ENCODE data around the gene PIK3AP1. TPM values are rescaled to one million over a fixed set of nuclear protein-coding genes. Genes with fewer than 3 reads are reported as not detected.

The PIK3AP1 gene
- total RNA-seq, 3 donors from 2014 or later, result 9.8 to 26.9 (median 14.2) TPM

- intact Hi-C loops (cut with DNase I; ENCODE audit: low total_unique reads), result no loop called here
- no peak for TF ChIP-seq POLR2AphosphoS5 (IDR thresholded peaks at IDR 0.05)
- TF ChIP-seq CTCF (IDR thresholded peaks at IDR 0.05), result no peak
- TF ChIP-seq POLR2A (IDR thresholded peaks at IDR 0.05), result no peak
- Histone ChIP-seq H3K4me3 (no peak overlapping the region), H3K9me3 (no peaks in the 10 kb centered on the region), H3K27ac (no peak overlapping the region), H3K27me3 (no peaks in the 10 kb centered on the region), H3K4me1 (peaks cover 0 to 7% of the 10 kb centered on the region in 2 donors), H3K36me3 (no peaks in the 10 kb centered on the region)
- DNase-seq (ENCODE audit: low spot score in 2 of 2), result no peak
Observed at GRCh38 chr10:96622013-96622787, 98.1 kb downstream of the PIK3AP1 start.

- Histone ChIP-seq H3K4me1 (peaks cover 0 to 7% of the 10 kb centered on the region in 2 donors), H3K27me3 (no peaks in the 10 kb centered on the region), H3K4me3 (no peak overlapping the region), H3K27ac (no peak overlapping the region), H3K9me3 (no peaks in the 10 kb centered on the region), H3K36me3 (no peaks in the 10 kb centered on the region)
- DNase-seq (ENCODE audit: low spot score in 2 of 2), result no peak
- TF ChIP-seq CTCF (IDR thresholded peaks at IDR 0.05), result no peak
- no peak for TF ChIP-seq POLR2A (IDR thresholded peaks at IDR 0.05)
- TF ChIP-seq POLR2AphosphoS5 (IDR thresholded peaks at IDR 0.05), result no peak
- intact Hi-C loops (cut with DNase I; ENCODE audit: low total_unique reads), result no loop called here
Observed at GRCh38 chr10:96619796-96620773, 100.2 kb downstream of the PIK3AP1 start.

- Histone ChIP-seq H3K4me3 (no peak overlapping the region), H3K9me3 (no peaks in the 10 kb centered on the region), H3K4me1 (peaks cover 0 to 7% of the 10 kb centered on the region in 2 donors), H3K27ac (no peak overlapping the region), H3K36me3 (no peaks in the 10 kb centered on the region), H3K27me3 (no peaks in the 10 kb centered on the region)
- no peak for TF ChIP-seq CTCF (IDR thresholded peaks at IDR 0.05)
- TF ChIP-seq POLR2AphosphoS5 (IDR thresholded peaks at IDR 0.05), result no peak
- TF ChIP-seq POLR2A (IDR thresholded peaks at IDR 0.05), result no peak
- intact Hi-C loops (cut with DNase I; ENCODE audit: low total_unique reads), result no loop called here
- DNase-seq (ENCODE audit: low spot score in 2 of 2), result no peak
Observed at GRCh38 chr10:96619120-96619519, 101.2 kb downstream of the PIK3AP1 start.

GRCh38 chr10:96618653-96619052 lies 101.7 kb downstream of the PIK3AP1 start:
- Histone ChIP-seq H3K36me3 (no peaks in the 10 kb centered on the region), H3K4me1 (peaks cover 0 to 7% of the 10 kb centered on the region in 2 donors), H3K27ac (no peak overlapping the region), H3K27me3 (no peaks in the 10 kb centered on the region), H3K9me3 (no peaks in the 10 kb centered on the region), H3K4me3 (no peak overlapping the region)
- TF ChIP-seq POLR2A (IDR thresholded peaks at IDR 0.05) (no peak), POLR2AphosphoS5 (IDR thresholded peaks at IDR 0.05) (no peak)
- no peak for DNase-seq (ENCODE audit: low spot score in 2 of 2)
- intact Hi-C loops (cut with DNase I; ENCODE audit: low total_unique reads), result no loop called here

- Histone ChIP-seq H3K4me1 (peaks cover 0 to 7% of the 10 kb centered on the region in 2 donors), H3K4me3 (no peak overlapping the region), H3K9me3 (no peaks in the 10 kb centered on the region), H3K27ac (no peak overlapping the region), H3K36me3 (no peaks in the 10 kb centered on the region), H3K27me3 (no peaks in the 10 kb centered on the region)
- intact Hi-C loops (cut with DNase I; ENCODE audit: low total_unique reads), result no loop called here
- DNase-seq (ENCODE audit: low spot score in 2 of 2), result no peak
- TF ChIP-seq POLR2AphosphoS5 (IDR thresholded peaks at IDR 0.05), result no peak
Observed at GRCh38 chr10:96616961-96617360, 103.4 kb downstream of the PIK3AP1 start.
